ENCODE data around the gene VPS8.

DNA sequence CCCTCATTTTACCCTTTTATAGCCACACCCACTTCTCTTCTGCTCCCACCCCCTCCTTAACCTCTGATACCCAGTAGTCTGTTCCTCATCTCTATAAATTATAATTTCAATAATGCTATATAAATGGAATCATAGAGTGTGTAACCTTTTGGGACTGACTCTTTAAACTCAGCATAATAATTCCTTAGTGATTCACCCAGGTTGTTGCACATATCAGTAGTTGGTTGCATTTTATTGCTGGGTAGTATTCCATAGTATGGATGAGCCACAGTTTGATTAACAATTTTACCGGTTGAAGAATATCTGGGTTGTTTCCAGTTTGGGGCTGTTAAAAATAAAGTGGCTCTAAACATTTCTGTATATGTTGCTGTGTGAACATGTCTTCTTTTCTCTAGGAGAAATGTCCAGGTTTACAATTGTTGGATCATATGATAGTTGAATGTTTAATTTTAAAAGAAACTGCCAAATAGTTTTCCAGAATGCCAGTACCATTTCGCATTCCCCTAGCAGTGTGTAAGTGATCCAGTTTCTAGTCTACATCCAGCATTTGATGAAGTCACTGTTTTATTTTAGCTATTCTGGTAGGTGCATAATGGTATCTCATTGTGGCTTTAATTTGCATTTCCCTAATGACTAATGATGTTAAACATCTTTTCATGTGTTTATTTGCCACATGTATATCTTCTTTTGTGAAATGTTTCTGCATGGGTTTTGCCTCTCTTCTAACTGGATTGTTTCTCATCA is 68.5 kb downstream of the VPS8 start:
- TF ChIP-seq, protein P1, sequence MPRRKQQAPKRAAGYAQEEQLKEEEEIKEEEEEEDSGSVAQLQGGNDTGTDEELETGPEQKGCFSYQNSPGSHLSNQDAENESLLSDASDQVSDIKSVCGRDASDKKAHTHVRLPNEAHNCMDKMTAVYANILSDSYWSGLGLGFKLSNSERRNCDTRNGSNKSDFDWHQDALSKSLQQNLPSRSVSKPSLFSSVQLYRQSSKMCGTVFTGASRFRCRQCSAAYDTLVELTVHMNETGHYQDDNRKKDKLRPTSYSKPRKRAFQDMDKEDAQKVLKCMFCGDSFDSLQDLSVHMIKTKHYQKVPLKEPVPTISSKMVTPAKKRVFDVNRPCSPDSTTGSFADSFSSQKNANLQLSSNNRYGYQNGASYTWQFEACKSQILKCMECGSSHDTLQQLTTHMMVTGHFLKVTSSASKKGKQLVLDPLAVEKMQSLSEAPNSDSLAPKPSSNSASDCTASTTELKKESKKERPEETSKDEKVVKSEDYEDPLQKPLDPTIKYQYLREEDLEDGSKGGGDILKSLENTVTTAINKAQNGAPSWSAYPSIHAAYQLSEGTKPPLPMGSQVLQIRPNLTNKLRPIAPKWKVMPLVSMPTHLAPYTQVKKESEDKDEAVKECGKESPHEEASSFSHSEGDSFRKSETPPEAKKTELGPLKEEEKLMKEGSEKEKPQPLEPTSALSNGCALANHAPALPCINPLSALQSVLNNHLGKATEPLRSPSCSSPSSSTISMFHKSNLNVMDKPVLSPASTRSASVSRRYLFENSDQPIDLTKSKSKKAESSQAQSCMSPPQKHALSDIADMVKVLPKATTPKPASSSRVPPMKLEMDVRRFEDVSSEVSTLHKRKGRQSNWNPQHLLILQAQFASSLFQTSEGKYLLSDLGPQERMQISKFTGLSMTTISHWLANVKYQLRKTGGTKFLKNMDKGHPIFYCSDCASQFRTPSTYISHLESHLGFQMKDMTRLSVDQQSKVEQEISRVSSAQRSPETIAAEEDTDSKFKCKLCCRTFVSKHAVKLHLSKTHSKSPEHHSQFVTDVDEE (CRISPR knock-in tag; IDR thresholded peaks at IDR 0.05): no peak
- TF ChIP-seq, protein P2, sequence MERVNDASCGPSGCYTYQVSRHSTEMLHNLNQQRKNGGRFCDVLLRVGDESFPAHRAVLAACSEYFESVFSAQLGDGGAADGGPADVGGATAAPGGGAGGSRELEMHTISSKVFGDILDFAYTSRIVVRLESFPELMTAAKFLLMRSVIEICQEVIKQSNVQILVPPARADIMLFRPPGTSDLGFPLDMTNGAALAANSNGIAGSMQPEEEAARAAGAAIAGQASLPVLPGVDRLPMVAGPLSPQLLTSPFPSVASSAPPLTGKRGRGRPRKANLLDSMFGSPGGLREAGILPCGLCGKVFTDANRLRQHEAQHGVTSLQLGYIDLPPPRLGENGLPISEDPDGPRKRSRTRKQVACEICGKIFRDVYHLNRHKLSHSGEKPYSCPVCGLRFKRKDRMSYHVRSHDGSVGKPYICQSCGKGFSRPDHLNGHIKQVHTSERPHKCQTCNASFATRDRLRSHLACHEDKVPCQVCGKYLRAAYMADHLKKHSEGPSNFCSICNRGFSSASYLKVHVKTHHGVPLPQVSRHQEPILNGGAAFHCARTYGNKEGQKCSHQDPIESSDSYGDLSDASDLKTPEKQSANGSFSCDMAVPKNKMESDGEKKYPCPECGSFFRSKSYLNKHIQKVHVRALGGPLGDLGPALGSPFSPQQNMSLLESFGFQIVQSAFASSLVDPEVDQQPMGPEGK (CRISPR knock-in tag; IDR thresholded peaks at IDR 0.05; ENCODE audit: borderline replicate concordance): no peak
- no peak for TF ChIP-seq ZFP30 (CRISPR knock-in tag; IDR thresholded peaks at IDR 0.05)
- no peak for TF ChIP-seq TOX (CRISPR knock-in tag; IDR thresholded peaks at IDR 0.05; ENCODE audit: borderline replicate concordance)
